ENCODE results near the gene MIA3.
"Not testable (repeated sequence)": the region's sequence is repeated elsewhere in the genome, so short reads cannot be mapped to it uniquely, and the experiment has no call there.

Gene MIA3

DNA sequence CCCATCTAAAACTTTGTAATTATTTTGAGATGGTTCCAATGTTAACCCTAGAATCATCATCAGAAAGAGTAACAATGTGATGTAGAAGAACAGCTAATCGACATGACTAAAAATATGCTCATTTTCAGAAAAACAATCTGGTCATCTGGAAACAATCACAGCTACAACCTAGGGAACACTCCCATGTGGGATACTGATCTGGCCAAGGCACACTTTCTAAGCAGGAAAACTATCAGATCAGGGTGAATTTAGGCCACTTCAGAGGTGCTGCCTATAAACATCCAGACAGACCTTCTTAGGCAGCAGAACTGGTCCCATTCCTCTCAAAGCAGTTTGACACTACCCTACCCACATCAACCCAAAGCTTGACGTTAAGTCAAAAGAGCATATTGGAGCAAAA lies 51.2 kb downstream of the MIA3 start:
- not testable (repeated sequence) for DNase-seq (ENCODE audit: low read depth)

DNA sequence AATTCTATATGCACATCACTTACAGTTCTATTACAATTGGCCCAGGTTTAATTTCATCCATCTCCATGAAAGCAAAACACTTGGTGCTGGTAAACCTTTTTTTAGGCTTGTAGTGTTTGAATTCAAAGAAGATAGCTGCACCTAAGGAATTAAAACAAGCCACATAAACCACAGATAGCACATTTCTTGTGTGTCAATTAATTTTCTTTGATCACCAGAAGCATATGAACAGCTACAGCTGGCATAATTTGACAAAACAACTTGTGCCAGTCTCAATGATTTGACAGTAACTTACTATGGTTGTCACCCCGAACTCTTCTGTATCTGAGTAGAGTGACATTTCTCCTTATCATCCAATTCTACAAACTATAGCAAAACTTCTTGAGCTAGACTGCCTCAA lies 52.2 kb downstream of the MIA3 start:
- DNase-seq (ENCODE audit: low read depth), result no peak

DNA sequence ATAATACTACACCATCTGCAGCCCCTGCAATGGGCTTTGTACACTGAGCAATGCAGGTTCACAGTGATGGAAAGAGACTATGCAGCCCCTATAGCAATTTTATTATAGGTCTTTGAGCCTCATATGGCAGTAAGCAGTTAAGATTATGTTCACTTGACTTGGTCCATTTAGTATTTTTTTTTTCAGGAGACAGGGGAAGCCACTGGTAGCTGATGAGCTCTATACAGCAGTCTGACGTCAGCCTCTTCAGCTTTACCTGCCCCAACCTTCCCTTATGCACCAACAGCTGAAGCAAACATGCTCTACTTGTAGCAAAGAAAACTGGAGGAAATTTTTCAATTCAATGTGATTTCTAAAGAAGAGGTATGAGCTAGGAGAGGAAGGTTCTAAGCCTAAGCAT lies 62.2 kb downstream of the MIA3 start:
- DNase-seq (ENCODE audit: low read depth), result no peak

DNA sequence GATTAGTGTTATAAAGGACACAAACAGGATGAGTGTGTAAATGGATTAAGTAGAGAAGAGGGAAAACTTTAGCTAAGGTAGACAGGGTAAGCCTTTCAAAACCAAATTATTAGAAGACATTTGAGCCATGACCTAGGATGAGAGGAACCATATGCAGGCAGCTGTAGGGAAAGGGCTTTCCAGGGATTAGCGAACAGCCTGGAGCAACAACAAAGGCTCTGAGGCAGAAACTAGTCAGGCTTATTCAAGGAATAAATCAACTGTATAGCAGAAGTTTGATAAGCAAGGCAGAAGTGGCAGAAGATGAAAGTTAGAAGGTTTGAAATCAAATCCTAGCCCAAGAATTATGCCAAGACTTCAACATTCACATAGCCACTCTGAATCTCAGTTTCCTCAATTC lies 73.1 kb downstream of the MIA3 start:
- DNase-seq (ENCODE audit: low read depth), result no peak

DNA sequence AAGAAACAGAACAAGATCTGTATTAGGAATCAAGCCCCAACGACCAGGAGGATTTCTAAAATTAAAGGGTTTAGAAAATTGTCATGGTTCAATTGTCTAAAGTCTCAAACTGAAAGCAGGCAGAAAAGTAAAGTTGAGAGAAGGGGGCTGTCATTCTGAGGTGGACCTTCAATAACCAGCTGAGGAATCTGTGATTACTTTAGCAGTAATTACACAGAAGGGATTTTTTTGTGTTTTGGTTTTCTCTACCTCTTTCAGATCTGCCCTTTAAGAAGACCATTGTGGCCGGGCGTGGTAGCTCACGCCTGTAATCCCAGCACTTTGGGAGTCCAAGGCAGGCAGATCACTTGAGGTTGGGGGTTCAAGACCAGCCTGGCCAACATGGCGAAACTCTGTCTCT lies 77.0 kb downstream of the MIA3 start:
- DNase-seq (ENCODE audit: low read depth), result no peak

DNA sequence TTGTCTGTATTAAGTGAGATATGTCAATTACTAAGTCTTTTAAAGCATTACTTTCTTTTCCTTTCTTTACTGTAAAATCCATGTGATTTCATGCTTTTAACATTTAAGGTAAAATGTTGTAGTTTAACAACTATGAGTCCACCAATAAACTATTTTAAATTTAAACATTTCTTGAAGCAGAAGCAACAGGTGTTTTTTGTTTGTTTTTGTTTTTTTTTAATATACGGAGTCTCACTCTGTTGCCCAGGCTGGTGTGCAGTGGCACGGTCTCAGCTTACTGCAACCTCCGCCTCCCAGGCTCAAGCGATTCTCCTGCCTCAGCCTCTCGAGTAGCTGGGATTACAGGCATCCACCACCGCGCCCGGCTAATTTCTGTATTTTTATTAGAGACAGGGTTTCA lies 78.8 kb downstream of the MIA3 start:
- no peak for DNase-seq (ENCODE audit: low read depth)

DNA sequence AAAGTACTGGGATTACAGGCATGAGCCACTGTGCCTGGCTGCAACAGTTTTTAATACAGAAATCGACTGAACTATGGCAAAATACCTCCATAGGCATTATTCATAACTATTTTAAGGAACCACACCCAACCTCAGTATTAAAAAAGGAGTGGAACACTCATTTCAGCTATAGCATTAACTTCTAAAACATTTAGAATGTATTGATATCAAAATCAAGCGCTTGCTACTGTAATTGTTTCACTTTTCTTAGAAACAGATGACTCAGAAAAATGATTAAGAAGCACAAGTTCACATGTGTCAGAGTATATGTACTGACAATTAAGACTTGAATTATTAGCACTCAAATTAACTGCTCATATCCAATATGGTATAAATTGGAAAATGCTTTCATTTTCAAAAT lies 79.3 kb downstream of the MIA3 start:
- no peak for DNase-seq (ENCODE audit: low read depth)

DNA sequence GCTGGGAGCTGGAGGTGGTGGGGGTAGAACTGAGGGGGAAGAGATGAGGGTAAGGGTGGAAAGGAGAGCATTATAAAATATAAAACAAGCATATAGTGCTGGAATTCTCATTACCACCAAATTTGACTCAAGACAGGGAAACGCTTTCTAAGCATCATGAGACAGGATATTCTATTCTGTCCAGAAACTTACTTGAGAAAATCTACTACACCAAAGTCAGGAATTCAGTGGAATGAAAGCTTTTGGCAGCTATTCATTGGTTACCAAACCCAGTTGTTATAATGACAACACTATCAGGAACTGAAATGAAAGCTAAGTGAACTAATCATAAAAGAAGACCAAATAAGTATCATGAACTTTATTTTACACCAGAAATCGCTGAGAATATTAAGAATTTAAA lies 79.9 kb downstream of the MIA3 start:
- peak; percentile 46 for DNase-seq (ENCODE audit: low read depth)

DNA sequence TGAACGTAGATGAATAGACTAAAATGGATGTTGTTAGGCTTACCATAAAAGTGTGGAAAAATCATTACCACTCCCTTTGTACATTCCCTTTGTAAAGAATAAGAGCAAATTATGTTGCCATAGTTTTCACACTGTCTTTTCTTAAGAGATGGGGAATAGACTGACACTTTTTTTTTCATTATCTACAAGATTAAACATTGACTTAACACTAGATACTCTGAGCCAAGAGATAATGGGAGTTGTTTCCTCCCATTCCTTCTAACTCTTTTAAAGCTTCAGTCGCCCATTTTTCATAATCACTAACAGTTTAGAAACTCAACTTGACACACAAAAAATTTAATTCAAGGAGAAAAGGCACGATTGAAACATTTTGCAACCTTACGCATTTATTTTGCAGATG lies 84.3 kb downstream of the MIA3 start:
- no peak for DNase-seq (ENCODE audit: low read depth)

DNA sequence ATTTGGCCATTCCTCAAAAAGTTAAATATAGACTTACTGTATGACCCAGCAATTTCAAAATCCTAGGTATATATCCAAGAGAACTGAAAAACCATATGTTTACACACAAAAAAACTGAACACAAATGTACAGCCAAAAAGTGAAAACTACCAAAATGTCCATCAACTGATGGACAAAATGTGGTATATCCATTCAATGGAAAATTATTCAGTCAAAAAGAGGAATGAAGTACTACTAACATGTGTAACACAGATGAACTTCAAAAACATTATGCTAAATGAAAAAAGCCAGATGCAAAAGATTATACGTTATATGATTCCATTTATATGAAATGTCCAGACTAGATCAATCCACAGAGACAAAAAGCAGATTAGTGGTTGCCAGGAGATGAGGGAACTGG lies 86.4 kb downstream of the MIA3 start:
- DNase-seq (ENCODE audit: low read depth), result no peak

DNA sequence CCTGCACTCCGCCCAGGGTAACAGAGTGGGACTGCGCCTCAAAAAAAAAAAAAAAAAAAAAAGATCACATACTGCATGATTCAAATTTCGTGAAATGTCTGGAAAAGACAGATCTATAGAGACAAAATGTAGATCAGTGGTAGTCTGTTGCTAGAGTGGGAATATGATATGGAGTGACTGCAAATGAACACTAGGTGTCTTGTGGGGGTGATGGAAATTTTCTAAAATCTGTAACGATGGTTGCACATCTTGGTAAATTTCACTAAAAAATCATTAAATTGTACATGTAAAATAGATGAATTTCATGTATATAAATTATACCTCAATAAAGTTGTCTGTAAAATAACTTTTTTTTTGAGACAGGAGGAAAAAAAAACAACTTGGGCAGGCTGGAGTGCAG lies 88.9 kb downstream of the MIA3 start:
- no peak for DNase-seq (ENCODE audit: low read depth)

DNA sequence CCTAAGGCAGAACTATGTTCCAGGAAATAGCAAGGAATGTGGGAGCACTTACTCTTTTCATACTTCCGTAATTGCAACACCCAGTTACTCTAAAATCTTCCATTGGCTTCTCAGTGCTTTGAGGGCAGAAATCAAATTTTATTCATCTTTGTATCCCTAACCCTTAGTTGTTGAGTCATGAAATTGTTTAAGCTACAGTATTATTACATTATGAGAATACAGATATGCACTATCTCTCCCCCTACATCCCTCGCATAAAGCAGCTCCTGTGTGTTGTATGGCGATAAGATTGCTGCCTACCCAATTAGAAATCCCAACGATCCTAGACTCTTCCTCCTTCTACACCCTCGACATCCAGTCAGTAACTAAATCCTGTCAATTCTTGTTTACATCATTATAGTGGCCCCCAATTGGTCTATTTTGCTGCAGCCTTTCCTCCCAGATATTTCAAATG lies 91.8 kb downstream of the MIA3 start:
- peak; percentile 28 for DNase-seq (ENCODE audit: low read depth)

DNA sequence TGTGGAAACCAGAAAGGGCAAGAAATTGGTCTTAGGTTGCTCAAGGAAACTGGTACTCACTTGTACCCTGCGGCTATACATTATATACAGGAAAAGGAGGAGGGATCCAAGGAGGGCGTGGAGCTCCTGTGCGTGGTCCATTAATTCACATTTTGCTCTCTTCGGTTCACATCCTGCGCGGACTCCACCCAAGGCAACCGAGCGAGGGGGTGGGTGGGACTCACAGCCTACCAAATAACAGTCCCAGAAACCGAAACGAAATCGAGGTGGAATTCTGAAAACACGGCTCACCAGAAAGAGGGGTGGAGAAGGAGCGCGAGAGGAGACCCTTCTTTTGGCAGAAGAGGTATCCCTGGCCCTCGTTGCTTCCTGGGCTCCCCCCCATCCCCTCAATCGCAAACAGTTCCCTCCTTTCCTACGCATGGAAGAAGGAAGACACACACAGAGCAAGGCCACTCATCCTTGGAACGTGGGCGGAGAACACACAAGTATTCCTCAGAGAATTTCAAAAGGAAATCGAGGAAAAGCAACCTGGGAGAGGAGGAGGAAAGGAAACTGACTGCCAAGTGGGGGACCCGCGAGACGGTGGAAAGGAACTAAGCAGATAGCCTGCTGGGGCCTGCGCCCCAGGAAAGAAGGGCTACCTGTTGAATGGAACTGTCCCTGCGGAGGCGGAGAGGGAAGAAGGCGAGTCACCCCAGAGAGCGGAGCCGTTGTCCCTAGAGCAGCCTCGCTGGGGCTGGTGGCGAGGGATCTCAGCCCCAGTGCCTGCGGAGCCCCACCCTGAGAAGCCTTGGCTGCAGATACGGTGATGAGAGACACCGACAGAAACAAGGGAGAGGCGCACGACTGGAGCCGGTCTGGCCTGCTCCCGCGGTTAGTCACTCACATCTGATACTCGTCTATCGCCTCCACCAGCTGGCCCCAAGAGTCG lies 93.7 kb downstream of the MIA3 start:
- DNase-seq (ENCODE audit: low read depth), result peak; percentile 76

DNA sequence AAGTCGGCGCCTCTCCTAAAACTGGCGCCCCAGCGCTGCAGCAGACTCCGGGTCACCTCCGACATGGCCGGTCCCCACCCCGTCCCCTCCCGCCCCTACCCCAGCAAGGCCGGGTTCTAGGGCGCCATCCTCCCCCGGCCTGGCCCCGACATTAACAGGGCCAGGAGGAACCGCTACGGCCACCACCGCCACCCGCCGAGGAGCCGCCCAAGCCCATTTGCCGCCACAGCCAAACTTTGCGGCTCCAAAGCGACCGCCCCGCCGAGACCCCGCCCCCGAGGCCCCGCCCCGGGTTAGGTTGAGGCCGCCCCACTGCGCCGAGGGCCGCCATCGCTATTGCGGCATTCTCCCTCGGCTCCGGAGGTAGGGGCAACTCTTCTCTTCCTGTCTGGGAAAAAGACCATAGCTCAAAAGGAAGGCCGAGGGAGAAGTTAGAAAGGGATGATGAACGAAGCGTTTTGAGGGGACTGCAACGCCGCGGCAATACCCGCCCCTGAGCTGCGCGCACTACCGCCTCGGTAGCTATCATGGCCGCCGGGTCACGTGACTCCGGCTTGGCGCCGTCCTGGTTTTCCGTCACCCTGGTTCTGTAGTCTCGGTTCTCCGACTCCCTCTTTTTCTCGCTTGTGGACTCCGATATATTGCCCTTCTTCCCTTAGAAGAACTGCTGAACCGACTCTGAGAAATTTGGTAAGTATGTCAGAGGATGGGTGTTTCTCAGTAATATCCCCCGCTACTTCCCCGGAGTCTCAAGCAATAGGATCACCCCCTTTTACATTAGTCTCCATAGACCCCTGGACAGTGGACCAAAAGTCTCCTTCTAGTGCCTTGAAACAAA lies 94.6 kb downstream of the MIA3 start, which contains the start of the genes AIDA and BROX:
Gene AIDA (minus strand): TSS at position 239 of the 838 bp plus-strand sequence. CDS start 174 bp downstream, at position 65.
Gene BROX (plus strand): TSS at position 312 of the 838 bp plus-strand sequence. CDS start 3,136 bp downstream, outside the sequence.
- DNase-seq (ENCODE audit: low read depth), result peak; percentile 88

DNA sequence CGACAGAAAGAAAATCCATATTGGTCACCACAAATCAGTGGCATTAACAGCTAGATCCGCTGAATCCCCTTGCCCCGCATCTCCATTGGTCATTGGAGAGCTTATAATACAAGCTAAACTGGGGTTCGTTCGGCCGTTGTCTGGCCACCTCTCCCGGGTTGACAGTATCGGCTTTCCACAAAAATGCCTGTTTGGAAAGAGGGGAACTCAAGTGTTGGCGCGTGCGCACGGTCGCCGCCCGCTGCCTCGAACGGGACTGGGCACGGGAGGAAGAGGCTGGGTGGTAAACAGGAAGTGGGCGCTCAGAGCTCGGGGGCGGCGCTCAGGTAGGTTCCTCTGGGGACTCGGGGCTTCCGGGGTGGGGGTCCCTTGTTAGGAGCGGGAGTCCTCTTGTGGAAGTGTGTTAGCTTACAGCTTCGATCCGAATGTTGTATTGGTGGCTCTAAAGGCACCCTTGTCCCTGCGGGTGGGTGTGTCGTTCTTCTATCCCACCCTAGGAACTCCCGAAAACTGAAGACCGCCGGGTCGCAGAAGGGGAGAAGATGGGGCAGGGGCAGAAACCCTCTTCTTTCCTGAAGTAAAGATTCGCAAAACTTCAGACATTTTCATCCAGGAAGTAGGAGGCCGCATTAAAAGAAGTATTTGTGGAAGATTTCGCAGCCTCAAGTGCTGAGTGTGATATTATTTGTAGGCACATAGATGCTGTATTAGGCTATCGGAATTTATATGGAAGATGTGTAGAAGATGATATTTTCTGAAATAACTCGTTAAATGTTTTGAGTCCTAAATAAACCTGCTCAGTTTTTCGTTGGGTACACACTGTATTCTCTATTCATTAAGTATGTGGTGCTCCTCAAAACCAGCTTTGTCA lies 95.4 kb downstream of the MIA3 start:
- peak; percentile 94 for DNase-seq (ENCODE audit: low read depth)

DNA sequence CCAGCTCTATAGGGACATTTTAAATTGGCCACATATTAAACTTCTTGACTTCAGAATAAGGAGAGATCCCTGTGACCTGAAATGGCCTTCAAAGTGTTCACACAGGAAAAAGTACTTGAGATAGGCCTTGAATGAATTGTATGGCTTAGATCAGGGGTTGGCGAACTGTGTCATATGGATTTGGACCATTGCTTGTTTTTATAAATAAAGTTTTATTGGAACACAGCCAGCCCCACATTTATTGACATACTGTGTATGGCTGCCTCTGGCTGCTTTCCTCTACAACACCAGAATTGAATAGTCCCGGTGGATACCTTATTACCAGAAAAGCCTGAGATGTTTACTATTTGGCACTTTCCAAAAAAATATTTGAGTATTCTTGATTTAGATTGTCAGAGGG lies 98.5 kb downstream of the MIA3 start:
- DNase-seq (ENCODE audit: low read depth), result no peak
